Bronchial epithelial cell (primary cell): ENCODE measurements around the gene CHERP. TPM values are rescaled to one million over a fixed set of nuclear protein-coding genes. Genes with fewer than 3 reads are reported as not detected.

Experiments used
- DNase-seq: peaks from one replicate; pipeline ENCODE4 v3.0.0-alpha.2; 2010; ENCODE audit warnings: low read depth
- FAIRE-seq: peaks from 2 replicates; lab custom pipeline; 2011; peaks lifted over from hg19 to GRCh38; lab: Jason Lieb, UNC
- H3K27me3 ChIP-seq: 2 replicates; pipeline ENCODE4 v1.5.1; 2011; ENCODE audit warnings: low read length; ENCODE audit not compliant: control insufficient read depth, insufficient read depth
- H3K36me3 ChIP-seq: 2 replicates; pipeline ENCODE4 v1.5.1; 2011; ENCODE audit warnings: low read length; ENCODE audit not compliant: control insufficient read depth, insufficient read depth
- H3K4me3 ChIP-seq: 2 replicates; pipeline ENCODE4 v1.5.1; 2011; ENCODE audit warnings: mild to moderate bottlenecking, low read depth, low read length, control low read depth
- total RNA-seq: library from RNA; depleted of rRNA; stranded (reverse); fragments of >200 nt; gene quantifications from 2 replicates; pipeline ENCODE4 v1.2.1, GENCODE V29; 2014
- TF ChIP-seq, protein P1 (sequence below): IDR thresholded peaks from 2 replicates; pipeline ENCODE4 v1.5.1; 2011; ENCODE audit warnings: mild to moderate bottlenecking, moderate library complexity, low read length, control low read depth, inconsistent platforms; ENCODE audit not compliant: insufficient read depth, severe bottlenecking

The CHERP gene
- total RNA-seq, 1 donor from 2014 or later, result 2.4 TPM

- FAIRE-seq, result no peak
- DNase-seq, result no peak
- Histone ChIP-seq H3K36me3 (peaks cover 51% of the 10 kb centered on the region), H3K27me3 (no peaks in the 10 kb centered on the region), H3K4me3 (no peak overlapping the region)
- TF ChIP-seq, protein P1, sequence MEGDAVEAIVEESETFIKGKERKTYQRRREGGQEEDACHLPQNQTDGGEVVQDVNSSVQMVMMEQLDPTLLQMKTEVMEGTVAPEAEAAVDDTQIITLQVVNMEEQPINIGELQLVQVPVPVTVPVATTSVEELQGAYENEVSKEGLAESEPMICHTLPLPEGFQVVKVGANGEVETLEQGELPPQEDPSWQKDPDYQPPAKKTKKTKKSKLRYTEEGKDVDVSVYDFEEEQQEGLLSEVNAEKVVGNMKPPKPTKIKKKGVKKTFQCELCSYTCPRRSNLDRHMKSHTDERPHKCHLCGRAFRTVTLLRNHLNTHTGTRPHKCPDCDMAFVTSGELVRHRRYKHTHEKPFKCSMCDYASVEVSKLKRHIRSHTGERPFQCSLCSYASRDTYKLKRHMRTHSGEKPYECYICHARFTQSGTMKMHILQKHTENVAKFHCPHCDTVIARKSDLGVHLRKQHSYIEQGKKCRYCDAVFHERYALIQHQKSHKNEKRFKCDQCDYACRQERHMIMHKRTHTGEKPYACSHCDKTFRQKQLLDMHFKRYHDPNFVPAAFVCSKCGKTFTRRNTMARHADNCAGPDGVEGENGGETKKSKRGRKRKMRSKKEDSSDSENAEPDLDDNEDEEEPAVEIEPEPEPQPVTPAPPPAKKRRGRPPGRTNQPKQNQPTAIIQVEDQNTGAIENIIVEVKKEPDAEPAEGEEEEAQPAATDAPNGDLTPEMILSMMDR, result no peak
Measured at GRCh38 chr19:16532440-16533234, 9.6 kb downstream of the CHERP start.

GRCh38 chr19:16531380-16531669 is 10.9 kb downstream of the CHERP start:
- FAIRE-seq (no peak), DNase-seq (no peak)
- Histone ChIP-seq H3K36me3 (peaks cover 53% of the 10 kb centered on the region), H3K27me3 (no peaks in the 10 kb centered on the region), H3K4me3 (no peak overlapping the region)
- TF ChIP-seq, protein P1, result no peak

DNA sequence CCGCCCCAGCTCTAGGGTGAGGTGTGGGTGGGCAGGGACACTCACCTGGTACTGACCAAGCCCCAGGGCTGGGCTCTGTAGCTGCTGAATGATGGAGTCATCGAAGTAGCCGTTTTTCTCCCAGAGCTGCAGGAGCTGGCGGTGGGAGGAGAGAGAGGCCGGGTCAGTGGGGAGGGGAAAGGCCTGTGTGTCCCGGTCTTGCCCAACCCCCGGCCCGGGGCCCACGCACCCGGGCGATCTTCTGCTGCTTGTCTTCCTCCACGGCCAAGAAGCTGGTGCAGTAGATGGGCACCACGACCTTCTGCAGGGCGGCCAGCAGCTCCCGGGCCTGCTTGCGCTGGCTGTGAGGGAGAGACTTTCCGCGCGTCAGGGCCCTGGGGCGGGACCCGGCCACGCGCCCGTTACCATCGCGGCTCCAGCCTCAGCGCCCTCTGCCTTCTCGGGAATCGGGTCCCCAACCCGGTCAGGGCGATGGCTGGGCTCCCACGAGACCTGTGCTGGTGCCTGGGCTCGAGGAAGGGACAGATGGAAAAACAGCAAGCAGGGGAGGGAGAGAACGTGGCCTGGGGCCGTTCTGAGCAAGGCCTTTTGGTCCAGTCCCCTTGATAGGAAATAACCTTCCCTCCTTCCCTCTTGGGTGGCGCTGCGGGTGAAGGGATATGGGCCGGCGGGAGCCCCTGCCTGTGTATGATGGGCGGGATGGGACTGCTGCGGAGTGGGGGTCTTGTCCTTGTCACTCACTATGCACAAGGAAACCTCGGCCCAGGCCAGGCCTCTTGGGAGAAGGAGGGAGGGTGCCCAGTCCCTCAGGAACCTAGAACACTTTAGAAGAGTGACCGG is 11.5 kb downstream of the CHERP start:
- DNase-seq, result no peak
- TF ChIP-seq, protein P1, result no peak
- FAIRE-seq, result no peak
- H3K4me3 ChIP-seq, result no peak overlapping the region
- H3K36me3 ChIP-seq, result peaks cover 55% of the 10 kb centered on the region
- no peaks in the 10 kb centered on the region for H3K27me3 ChIP-seq

DNA sequence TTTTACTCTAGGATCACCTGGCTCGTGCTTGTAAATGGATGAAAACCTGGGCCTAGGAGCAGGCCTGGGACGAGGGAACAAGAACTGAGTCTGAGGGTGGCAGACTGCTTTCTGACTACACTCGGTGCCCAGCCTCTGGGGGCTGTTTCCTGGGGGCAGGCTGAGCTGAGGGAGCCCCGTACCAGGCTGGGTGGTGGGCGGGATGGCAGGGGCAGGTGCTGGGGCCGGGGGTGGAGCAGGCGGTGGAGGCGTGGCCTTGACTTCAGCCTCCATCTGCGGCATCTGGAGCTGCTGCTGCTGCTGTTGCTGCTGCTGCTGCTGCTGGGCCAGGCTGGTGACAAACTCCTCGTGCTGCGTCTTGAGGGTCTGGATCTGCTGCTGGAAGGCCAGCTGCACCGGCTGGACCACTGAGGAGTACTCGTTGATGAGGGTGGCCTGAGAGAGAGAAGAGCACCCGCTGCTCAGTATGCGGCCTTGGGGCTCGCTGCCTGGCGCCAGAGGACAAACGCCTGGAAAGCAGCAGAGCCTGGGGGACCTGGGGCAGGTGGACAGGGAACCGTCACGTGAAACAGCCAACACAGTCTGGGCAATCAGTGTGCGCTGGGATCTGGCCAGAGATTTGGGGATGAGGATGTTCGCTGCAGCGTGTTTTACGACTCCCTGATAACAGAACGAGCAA is 12.6 kb downstream of the CHERP start:
- H3K27me3 ChIP-seq, result no peaks in the 10 kb centered on the region
- TF ChIP-seq, protein P1, result no peak
- FAIRE-seq, result no peak
- peaks cover 54% of the 10 kb centered on the region for H3K36me3 ChIP-seq
- DNase-seq, result no peak
- H3K4me3 ChIP-seq, result no peak overlapping the region

GRCh38 chr19:16527971-16528521 is 14.2 kb downstream of the CHERP start:
- TF ChIP-seq, protein P1, result peak; percentile 53
- DNase-seq (no peak), FAIRE-seq (no peak)
- Histone ChIP-seq H3K27me3 (no peaks in the 10 kb centered on the region), H3K36me3 (peaks cover 58% of the 10 kb centered on the region), H3K4me3 (no peak overlapping the region)
